ENCODE data around the gene CSRP1. TPM values are rescaled to one million over a fixed set of nuclear protein-coding genes. Genes with fewer than 3 reads are reported as not detected.

CSRP1 gene
- total and polyA plus RNA-seq, 5 donors: 97.2 to 343 (median 121) TPM

GRCh38 chr1:201502511-201502857 is 4.4 kb downstream of the CSRP1 start:
- 90% methylated on average over 3 of the region's 3 CpGs for WGBS
- Histone ChIP-seq H3K4me1 (ENCODE audit: control insufficient read depth, insufficient read depth, low read length) (peaks cover 38% of the 10 kb centered on the region), H3K4me3 (ENCODE audit: low read length) (no peak overlapping the region), H3K27me3 (ENCODE audit: control insufficient read depth, insufficient read depth) (no peaks in the 10 kb centered on the region), H3K9me3 (ENCODE audit: control insufficient read depth, low read length) (no peaks in the 10 kb centered on the region), H3K27ac (ENCODE audit: low read length) (peak overlapping the region; percentile 40)
- DNase-seq: peak in 1 of 3 donors; percentile 45
- no peak for ATAC-seq
- intact Hi-C loops (cut with DNase I): no loop called here

- 88% methylated on average over 10 of the region's 10 CpGs for WGBS
Measured at GRCh38 chr1:201501812-201502510, 5.0 kb downstream of the CSRP1 start.

GRCh38 chr1:201501144-201501543 is 5.8 kb downstream of the CSRP1 start:
- 78% methylated on average over 8 of the region's 8 CpGs for WGBS
- Histone ChIP-seq H3K27me3 (ENCODE audit: control insufficient read depth, insufficient read depth) (no peaks in the 10 kb centered on the region), H3K9me3 (ENCODE audit: control insufficient read depth, low read length) (no peaks in the 10 kb centered on the region), H3K4me1 (ENCODE audit: control insufficient read depth, insufficient read depth, low read length) (peaks cover 38% of the 10 kb centered on the region), H3K27ac (ENCODE audit: low read length) (peak overlapping the region; percentile 81), H3K4me3 (ENCODE audit: low read length) (no peak overlapping the region)
- peak in 1 of 3 donors; percentile 58 for DNase-seq
- intact Hi-C loops (cut with DNase I): no loop called here
- peak in 1 of 2 donors; percentile 3 for ATAC-seq

More at GRCh38 chr1:201501812-201502510, 5.0 kb downstream of the CSRP1 start:
- Histone ChIP-seq H3K27me3 (ENCODE audit: control insufficient read depth, insufficient read depth) (no peaks in the 10 kb centered on the region), H3K4me1 (ENCODE audit: control insufficient read depth, insufficient read depth, low read length) (peaks cover 34% of the 10 kb centered on the region), H3K9me3 (ENCODE audit: control insufficient read depth, low read length) (no peaks in the 10 kb centered on the region), H3K27ac (ENCODE audit: low read length) (peak overlapping the region; percentile 40), H3K4me3 (ENCODE audit: low read length) (no peak overlapping the region)
- DNase-seq: peak in 2 of 3 donors; percentile 14 to 63
- ATAC-seq: no peak
- intact Hi-C loops (cut with DNase I): no loop called here

GRCh38 chr1:201500670-201501120 is 6.2 kb downstream of the CSRP1 start:
- WGBS: 40% methylated on average over 4 of the region's 4 CpGs
- DNase-seq: peak in 1 of 3 donors; percentile 73
- intact Hi-C loops (cut with DNase I): no loop called here

GRCh38 chr1:201499795-201500669 is 6.9 kb downstream of the CSRP1 start:
- Histone ChIP-seq H3K4me3 (ENCODE audit: low read length) (no peak overlapping the region), H3K4me1 (ENCODE audit: control insufficient read depth, insufficient read depth, low read length) (peaks cover 38% of the 10 kb centered on the region), H3K27ac (ENCODE audit: low read length) (peak overlapping the region; percentile 81), H3K9me3 (ENCODE audit: control insufficient read depth, low read length) (no peaks in the 10 kb centered on the region), H3K27me3 (ENCODE audit: control insufficient read depth, insufficient read depth) (no peaks in the 10 kb centered on the region)
- peak; percentile 40 to 49 for ATAC-seq
- 70% methylated on average over 8 of the region's 8 CpGs for WGBS
- peak in 2 of 3 donors; percentile 80 to 85 for DNase-seq
- intact Hi-C loops (cut with DNase I): no loop called here

More at GRCh38 chr1:201500670-201501120, 6.2 kb downstream of the CSRP1 start:
- ATAC-seq: peak; percentile 33 to 74
- H3K27ac ChIP-seq (ENCODE audit: low read length): peak overlapping the region; percentile 81
- peaks cover 38% of the 10 kb centered on the region for H3K4me1 ChIP-seq (ENCODE audit: control insufficient read depth, insufficient read depth, low read length)
- no peaks in the 10 kb centered on the region for H3K9me3 ChIP-seq (ENCODE audit: control insufficient read depth, low read length)
- no peaks in the 10 kb centered on the region for H3K27me3 ChIP-seq (ENCODE audit: control insufficient read depth, insufficient read depth)
- no peak overlapping the region for H3K4me3 ChIP-seq (ENCODE audit: low read length)

- H3K27ac ChIP-seq (ENCODE audit: low read length): peak overlapping the region; percentile 38
- H3K9me3 ChIP-seq (ENCODE audit: control insufficient read depth, low read length): no peaks in the 10 kb centered on the region
- no peak overlapping the region for H3K4me3 ChIP-seq (ENCODE audit: low read length)
- intact Hi-C loops (cut with DNase I): no loop called here
- H3K4me1 ChIP-seq (ENCODE audit: control insufficient read depth, insufficient read depth, low read length): peaks cover 42% of the 10 kb centered on the region
- no peaks in the 10 kb centered on the region for H3K27me3 ChIP-seq (ENCODE audit: control insufficient read depth, insufficient read depth)
- 94% methylated on average over 3 of the region's 3 CpGs for WGBS
- ATAC-seq (no peak), DNase-seq (peak in 1 of 3 donors; percentile 21)
Measured at GRCh38 chr1:201499191-201499590, 7.7 kb downstream of the CSRP1 start.

GRCh38 chr1:201498621-201499020 is 8.3 kb downstream of the CSRP1 start:
- WGBS: 84% methylated on average over 8 of the region's 8 CpGs

GRCh38 chr1:201497935-201498509 is 8.9 kb downstream of the CSRP1 start:
- H3K27ac ChIP-seq (ENCODE audit: low read length): no peak overlapping the region
- peaks cover 47% of the 10 kb centered on the region for H3K4me1 ChIP-seq (ENCODE audit: control insufficient read depth, insufficient read depth, low read length)
- intact Hi-C loops (cut with DNase I): no loop called here
- H3K4me3 ChIP-seq (ENCODE audit: low read length): no peak overlapping the region
- H3K27me3 ChIP-seq (ENCODE audit: control insufficient read depth, insufficient read depth): no peaks in the 10 kb centered on the region
- DNase-seq (no peak), ATAC-seq (no peak)
- no peaks in the 10 kb centered on the region for H3K9me3 ChIP-seq (ENCODE audit: control insufficient read depth, low read length)
- WGBS: 87% methylated on average over 16 of the region's 16 CpGs

More at GRCh38 chr1:201498621-201499020, 8.3 kb downstream of the CSRP1 start:
- no peak overlapping the region for H3K4me3 ChIP-seq (ENCODE audit: low read length)
- H3K27me3 ChIP-seq (ENCODE audit: control insufficient read depth, insufficient read depth): no peaks in the 10 kb centered on the region
- no peaks in the 10 kb centered on the region for H3K9me3 ChIP-seq (ENCODE audit: control insufficient read depth, low read length)
- ATAC-seq (no peak), DNase-seq (no peak)
- H3K4me1 ChIP-seq (ENCODE audit: control insufficient read depth, insufficient read depth, low read length): peaks cover 47% of the 10 kb centered on the region
- peak overlapping the region; percentile 38 for H3K27ac ChIP-seq (ENCODE audit: low read length)
- intact Hi-C loops (cut with DNase I): no loop called here

GRCh38 chr1:201496296-201496690 is 10.6 kb downstream of the CSRP1 start:
- Histone ChIP-seq H3K27me3 (ENCODE audit: control insufficient read depth, insufficient read depth) (no peaks in the 10 kb centered on the region), H3K4me3 (ENCODE audit: low read length) (no peak overlapping the region), H3K4me1 (ENCODE audit: control insufficient read depth, insufficient read depth, low read length) (peaks cover 52% of the 10 kb centered on the region), H3K9me3 (ENCODE audit: control insufficient read depth, low read length) (no peaks in the 10 kb centered on the region), H3K27ac (ENCODE audit: low read length) (peak overlapping the region; percentile 82)
- ATAC-seq (no peak), DNase-seq (peak in 1 of 3 donors; percentile 68)
- 36% methylated on average over 8 of the region's 8 CpGs for WGBS
- intact Hi-C loops (cut with DNase I): no loop called here

GRCh38 chr1:201495551-201496295 is 11.2 kb downstream of the CSRP1 start:
- intact Hi-C loops (cut with DNase I): no loop called here
- Histone ChIP-seq H3K9me3 (ENCODE audit: control insufficient read depth, low read length) (no peaks in the 10 kb centered on the region), H3K4me1 (ENCODE audit: control insufficient read depth, insufficient read depth, low read length) (peaks cover 48% of the 10 kb centered on the region), H3K27me3 (ENCODE audit: control insufficient read depth, insufficient read depth) (no peaks in the 10 kb centered on the region), H3K4me3 (ENCODE audit: low read length) (no peak overlapping the region), H3K27ac (ENCODE audit: low read length) (peak overlapping the region; percentile 82)
- DNase-seq (peak; percentile 85 to 94 (median 93)), ATAC-seq (peak; percentile 70 to 77)
- WGBS: 27% methylated on average over 11 of the region's 11 CpGs

Measured in right cardiac atrium (tissue), 5 donors.